OCI-LY1 (cell line): ENCODE results near the gene RCOR3.

Experiments
- H2AFZ ChIP-seq: fragments of 200-600 bp; sonication (generic), shearing (Covaris generic); 2 replicates; pipeline ENCODE4 v1.6.0; 2014; ENCODE audit warnings: antibody characterized with exemption, mild to moderate bottlenecking, low read length
- H3F3A ChIP-seq: fragments of 200-600 bp; sonication (generic), shearing (Covaris generic); 2 replicates; pipeline ENCODE4 v1.6.0; 2014; ENCODE audit warnings: mild to moderate bottlenecking, antibody characterized with exemption, low read length, moderate library complexity; ENCODE audit not compliant: insufficient read depth
- H3K27ac ChIP-seq: fragments of 200-600 bp; sonication (generic); 2 replicates; pipeline ENCODE4 v1.5.1; 2014; ENCODE audit warnings: low read length, mixed run types, mild to moderate bottlenecking, low read depth; ENCODE audit not compliant: poor library complexity, severe bottlenecking
- H3K27me3 ChIP-seq: fragments of 200-600 bp; sonication (generic); 2 replicates; pipeline ENCODE4 v1.6.0; 2014; ENCODE audit warnings: antibody characterized with exemption, mild to moderate bottlenecking, low read length, moderate library complexity; ENCODE audit not compliant: insufficient read depth
- H3K36me3 ChIP-seq: fragments of 200-600 bp; sonication (generic); 2 replicates; pipeline ENCODE4 v1.6.1; 2014; ENCODE audit warnings: mild to moderate bottlenecking, antibody characterized with exemption, low read length, moderate library complexity, mixed read lengths; ENCODE audit not compliant: insufficient read depth
- H3K4me1 ChIP-seq: fragments of 200-600 bp; sonication (generic); 2 replicates; pipeline ENCODE4 v1.5.1; 2014; ENCODE audit warnings: mild to moderate bottlenecking, low read length, moderate library complexity; ENCODE audit not compliant: insufficient read depth, severe bottlenecking
- H3K4me2 ChIP-seq: fragments of 200-600 bp; sonication (generic), shearing (Covaris generic); 2 replicates; pipeline ENCODE4 v1.6.1; 2014; ENCODE audit warnings: low read length
- H3K4me3 ChIP-seq: fragments of 200-600 bp; sonication (generic); 2 replicates; pipeline ENCODE4 v1.5.1; 2014; ENCODE audit warnings: low read length, low read depth, mild to moderate bottlenecking, mixed read lengths; ENCODE audit not compliant: poor library complexity, severe bottlenecking
- H3K79me2 ChIP-seq: fragments of 200-600 bp; shearing (Covaris generic); 2 replicates; pipeline ENCODE4 v1.6.1; 2016; ENCODE audit warnings: mixed run types, low read length, mixed read lengths; ENCODE audit not compliant: insufficient read depth
- H3K9ac ChIP-seq: fragments of 200-600 bp; sonication (generic), shearing (Covaris generic); 2 replicates; pipeline ENCODE4 v1.6.1; 2014; ENCODE audit warnings: mild to moderate bottlenecking, low read length, mixed read lengths
- H3K9me2 ChIP-seq: fragments of 200-600 bp; sonication (generic), shearing (Covaris generic); 2 replicates; pipeline ENCODE4 v1.6.1; 2014; ENCODE audit warnings: low read depth, mild to moderate bottlenecking, low read length, mixed read lengths
- H3K9me3 ChIP-seq: fragments of 200-600 bp; shearing (Covaris generic); 2 replicates; pipeline ENCODE4 v1.6.1; 2014; ENCODE audit warnings: low read length, mixed read lengths
- H4K20me1 ChIP-seq: fragments of 200-600 bp; sonication (generic), shearing (Covaris generic); 2 replicates; pipeline ENCODE4 v1.6.0; 2016; ENCODE audit warnings: mild to moderate bottlenecking, low read length; ENCODE audit not compliant: insufficient read depth
- EZH2 ChIP-seq: fragments of 200-600 bp; sonication (generic), shearing (Covaris generic); IDR thresholded peaks from 2 replicates; pipeline ENCODE4 v1.8.0; 2017; ENCODE audit warnings: borderline replicate concordance, mixed run types, mild to moderate bottlenecking, antibody characterized with exemption, low read length, moderate library complexity, mixed read lengths
- TF ChIP-seq, protein P1 (sequence below): fragments of 200-600 bp; sonication (generic), shearing (Covaris generic); IDR thresholded peaks from 2 replicates; pipeline ENCODE4 v1.5.1; 2017; ENCODE audit warnings: mild to moderate bottlenecking, antibody characterized with exemption, low read length, moderate library complexity, mixed read lengths

RCOR3 gene

DNA sequence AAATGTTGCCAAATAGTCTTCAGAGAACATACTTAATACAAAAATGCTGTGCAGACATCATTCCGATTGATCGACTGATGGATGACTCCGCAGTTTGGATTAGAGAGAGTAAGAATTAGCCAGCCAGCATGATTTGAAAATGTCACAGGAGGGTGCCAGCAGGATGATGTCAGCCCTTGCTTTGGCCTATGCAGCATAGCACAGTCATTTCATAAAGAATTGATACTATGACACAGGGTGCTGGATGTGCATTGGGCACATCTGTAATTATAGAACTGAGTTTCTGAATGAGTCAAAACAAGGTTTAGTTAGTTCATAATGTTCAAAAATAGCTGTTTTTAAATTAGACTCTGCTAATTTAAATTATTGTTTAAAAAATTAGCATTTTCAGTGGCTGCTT, 45.9 kb downstream of the RCOR3 start:
- Histone ChIP-seq H3K9ac (no peak overlapping the region), H3K4me3 (no peak overlapping the region), H3K27ac (no peak overlapping the region), H3K27me3 (no peaks in the 10 kb centered on the region), H3F3A (no peaks in the 10 kb centered on the region), H3K36me3 (peaks cover 58% of the 10 kb centered on the region), H3K4me1 (no peaks in the 10 kb centered on the region), H3K4me2 (no peak overlapping the region), H3K79me2 (no peaks in the 10 kb centered on the region), H3K9me3 (no peaks in the 10 kb centered on the region), H3K9me2 (no peaks in the 10 kb centered on the region), H2AFZ (no peak overlapping the region), H4K20me1 (no peaks in the 10 kb centered on the region)
- TF ChIP-seq, protein P1, sequence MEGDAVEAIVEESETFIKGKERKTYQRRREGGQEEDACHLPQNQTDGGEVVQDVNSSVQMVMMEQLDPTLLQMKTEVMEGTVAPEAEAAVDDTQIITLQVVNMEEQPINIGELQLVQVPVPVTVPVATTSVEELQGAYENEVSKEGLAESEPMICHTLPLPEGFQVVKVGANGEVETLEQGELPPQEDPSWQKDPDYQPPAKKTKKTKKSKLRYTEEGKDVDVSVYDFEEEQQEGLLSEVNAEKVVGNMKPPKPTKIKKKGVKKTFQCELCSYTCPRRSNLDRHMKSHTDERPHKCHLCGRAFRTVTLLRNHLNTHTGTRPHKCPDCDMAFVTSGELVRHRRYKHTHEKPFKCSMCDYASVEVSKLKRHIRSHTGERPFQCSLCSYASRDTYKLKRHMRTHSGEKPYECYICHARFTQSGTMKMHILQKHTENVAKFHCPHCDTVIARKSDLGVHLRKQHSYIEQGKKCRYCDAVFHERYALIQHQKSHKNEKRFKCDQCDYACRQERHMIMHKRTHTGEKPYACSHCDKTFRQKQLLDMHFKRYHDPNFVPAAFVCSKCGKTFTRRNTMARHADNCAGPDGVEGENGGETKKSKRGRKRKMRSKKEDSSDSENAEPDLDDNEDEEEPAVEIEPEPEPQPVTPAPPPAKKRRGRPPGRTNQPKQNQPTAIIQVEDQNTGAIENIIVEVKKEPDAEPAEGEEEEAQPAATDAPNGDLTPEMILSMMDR, result no peak
- no peak for TF ChIP-seq EZH2

DNA sequence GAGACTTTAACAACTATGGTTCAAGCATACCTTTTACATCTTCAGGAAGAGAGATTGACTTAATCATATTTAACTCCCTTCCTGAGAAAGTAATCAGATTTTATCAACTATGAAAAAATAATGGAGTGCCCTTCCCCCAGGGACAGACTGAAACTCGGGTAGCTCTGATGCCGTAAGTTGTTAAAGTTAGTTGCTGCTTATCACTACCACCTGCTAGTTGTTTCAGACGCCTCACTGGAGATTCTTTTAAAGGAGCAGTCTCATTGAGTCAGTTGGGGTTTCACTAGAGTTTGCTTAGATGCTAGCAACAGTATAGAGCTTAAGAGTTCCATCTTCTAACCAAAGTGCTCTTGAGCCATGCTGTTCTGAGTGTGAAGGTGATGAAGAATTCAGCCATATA, 50.5 kb downstream of the RCOR3 start:
- H2AFZ ChIP-seq, result no peak overlapping the region
- H3K27me3 ChIP-seq, result no peaks in the 10 kb centered on the region
- no peaks in the 10 kb centered on the region for H3K9me3 ChIP-seq
- TF ChIP-seq EZH2, result no peak
- TF ChIP-seq, protein P1, result no peak
- no peak overlapping the region for H3K4me3 ChIP-seq
- no peak overlapping the region for H3K9ac ChIP-seq
- H3K4me1 ChIP-seq, result no peaks in the 10 kb centered on the region
- H3K4me2 ChIP-seq, result no peak overlapping the region
- no peaks in the 10 kb centered on the region for H3K79me2 ChIP-seq
- H3K9me2 ChIP-seq, result no peaks in the 10 kb centered on the region
- no peaks in the 10 kb centered on the region for H4K20me1 ChIP-seq
- H3K36me3 ChIP-seq, result peaks cover 42% of the 10 kb centered on the region
- no peak overlapping the region for H3K27ac ChIP-seq
- H3F3A ChIP-seq, result no peaks in the 10 kb centered on the region

DNA sequence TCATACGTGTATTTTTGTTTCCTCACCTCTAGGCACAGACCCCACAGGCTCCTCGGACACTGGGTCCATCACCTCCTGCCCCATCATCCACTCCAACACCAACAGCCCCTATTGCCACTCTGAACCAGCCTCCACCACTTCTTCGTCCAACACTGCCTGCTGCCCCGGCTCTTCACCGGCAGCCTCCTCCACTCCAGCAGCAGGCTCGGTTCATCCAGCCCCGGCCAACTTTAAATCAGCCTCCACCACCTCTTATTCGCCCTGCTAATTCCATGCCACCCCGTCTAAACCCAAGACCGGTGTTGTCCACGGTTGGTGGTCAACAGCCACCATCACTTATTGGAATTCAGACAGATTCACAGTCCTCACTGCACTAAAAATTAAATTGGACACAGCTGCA, 54.2 kb downstream of the RCOR3 start:
- Histone ChIP-seq H3K9me2 (no peaks in the 10 kb centered on the region), H4K20me1 (no peaks in the 10 kb centered on the region), H3K4me2 (no peak overlapping the region), H3K9me3 (no peaks in the 10 kb centered on the region), H3K9ac (no peak overlapping the region), H3K4me3 (no peak overlapping the region), H3K36me3 (peaks cover 37% of the 10 kb centered on the region), H3K4me1 (no peaks in the 10 kb centered on the region), H3K27ac (no peak overlapping the region), H3K27me3 (no peaks in the 10 kb centered on the region), H2AFZ (no peak overlapping the region), H3F3A (no peaks in the 10 kb centered on the region), H3K79me2 (no peaks in the 10 kb centered on the region)
- TF ChIP-seq, protein P1, result no peak
- TF ChIP-seq EZH2, result no peak
